ENCODE measurements around the gene ITIH2.

DNA sequence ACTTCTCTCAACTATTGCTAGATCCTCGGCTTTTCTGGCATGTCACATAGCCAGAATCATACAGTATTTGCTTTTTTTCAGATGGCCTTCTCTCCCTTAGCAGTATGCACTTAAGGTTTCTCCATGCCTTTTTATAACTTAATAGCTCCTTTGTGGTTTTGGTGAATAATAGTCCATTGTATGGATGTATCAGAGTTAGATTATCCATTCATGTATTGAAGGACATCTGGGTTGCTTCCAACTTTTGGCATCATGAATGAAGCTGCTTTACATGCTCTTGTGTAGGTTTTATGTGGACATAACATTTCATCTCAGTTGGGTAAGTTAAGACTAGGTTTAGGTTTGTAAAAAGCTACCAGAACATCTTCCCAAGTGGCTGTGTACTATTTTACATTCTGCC lies 89.4 kb downstream of the ITIH2 start:
- TF ChIP-seq, protein P1, sequence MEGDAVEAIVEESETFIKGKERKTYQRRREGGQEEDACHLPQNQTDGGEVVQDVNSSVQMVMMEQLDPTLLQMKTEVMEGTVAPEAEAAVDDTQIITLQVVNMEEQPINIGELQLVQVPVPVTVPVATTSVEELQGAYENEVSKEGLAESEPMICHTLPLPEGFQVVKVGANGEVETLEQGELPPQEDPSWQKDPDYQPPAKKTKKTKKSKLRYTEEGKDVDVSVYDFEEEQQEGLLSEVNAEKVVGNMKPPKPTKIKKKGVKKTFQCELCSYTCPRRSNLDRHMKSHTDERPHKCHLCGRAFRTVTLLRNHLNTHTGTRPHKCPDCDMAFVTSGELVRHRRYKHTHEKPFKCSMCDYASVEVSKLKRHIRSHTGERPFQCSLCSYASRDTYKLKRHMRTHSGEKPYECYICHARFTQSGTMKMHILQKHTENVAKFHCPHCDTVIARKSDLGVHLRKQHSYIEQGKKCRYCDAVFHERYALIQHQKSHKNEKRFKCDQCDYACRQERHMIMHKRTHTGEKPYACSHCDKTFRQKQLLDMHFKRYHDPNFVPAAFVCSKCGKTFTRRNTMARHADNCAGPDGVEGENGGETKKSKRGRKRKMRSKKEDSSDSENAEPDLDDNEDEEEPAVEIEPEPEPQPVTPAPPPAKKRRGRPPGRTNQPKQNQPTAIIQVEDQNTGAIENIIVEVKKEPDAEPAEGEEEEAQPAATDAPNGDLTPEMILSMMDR (IDR thresholded peaks at IDR 0.05; ENCODE audit: borderline replicate concordance, extremely low read depth, low read length, poor library complexity, severe bottlenecking): no peak
- no peak for TF ChIP-seq EZH2 (IDR thresholded peaks at IDR 0.05; ENCODE audit: borderline replicate concordance, low read depth, low read length, severe bottlenecking)
